Spleen (tissue), 11 donors: ENCODE data around the gene PRRC1. TPM values are rescaled to one million over a fixed set of nuclear protein-coding genes. Genes with fewer than 3 reads are reported as not detected.

ENCODE experiments used
- DNase-seq: peaks from one replicate; pipeline ENCODE4 v3.0.0-alpha.2; 2020
- H3K27ac ChIP-seq, 8 donors: fragments of 200-600 bp; sonication (generic) in 7 of 8; 1 replicate in 4 of 8; 2 replicates in 4 of 8; pipeline versions ENCODE4 v1.5.0 to v1.8.0; 2016 to 2021; ENCODE audit warnings: inconsistent platforms in 4 of 8, mild to moderate bottlenecking in 4 of 8, moderate library complexity in 1 of 8
- H3K27me3 ChIP-seq, 7 donors: fragments of 200-600 bp; sonication (generic) in 6 of 7; replicated peaks in 1 of 7; 1 replicate in 4 of 7; 2 replicates in 3 of 7; pipeline versions ENCODE4 v1.5.0 to v1.8.0; 2016 to 2021; ENCODE audit warnings: inconsistent platforms in 3 of 7, mild to moderate bottlenecking in 1 of 7
- H3K36me3 ChIP-seq, 6 donors: fragments of 200-600 bp; sonication (generic) in 5 of 6; 1 replicate in 4 of 6; 2 replicates in 2 of 6; pipeline versions ENCODE4 v1.5.0 to v1.8.0; 2016 to 2021; ENCODE audit warnings: inconsistent platforms in 2 of 6
- H3K4me1 ChIP-seq, 6 donors: fragments of 200-600 bp; sonication (generic) in 5 of 6; 1 replicate in 3 of 6; 2 replicates in 3 of 6; pipeline versions ENCODE4 v1.5.0 to v1.8.0; 2016 to 2021; ENCODE audit warnings: inconsistent platforms in 3 of 6
- H3K4me3 ChIP-seq, 8 donors: fragments of 200-600 bp; sonication (generic) in 7 of 8; 1 replicate in 4 of 8; 2 replicates in 4 of 8; pipeline versions ENCODE4 v1.5.0 to v1.8.0; 2016 to 2021; ENCODE audit warnings: inconsistent platforms in 4 of 8, mild to moderate bottlenecking in 4 of 8, moderate library complexity in 2 of 8
- H3K9me3 ChIP-seq, 8 donors: fragments of 200-600 bp; sonication (generic) in 7 of 8; 1 replicate in 4 of 8; 2 replicates in 4 of 8; pipeline versions ENCODE4 v1.5.0 to v1.8.0; 2016 to 2021; ENCODE audit warnings: inconsistent platforms in 4 of 8
- CTCF ChIP-seq, 11 experiments: fragments of 200-600 bp in 7 of 11; fragments of 450-650 bp in 4 of 11; sonication (generic) in 4 of 11; IDR thresholded peaks in 8 of 11; conservative IDR thresholded peaks in 3 of 11; 1 replicate in 7 of 11; 2 replicates in 4 of 11; pipeline versions ENCODE4 v1.4.0 to v1.8.0; 2016 to 2021; ENCODE audit warnings: antibody characterized with exemption in 11 of 11, inconsistent platforms in 4 of 11, mild to moderate bottlenecking in 1 of 11
- POLR2A ChIP-seq, 3 donors: fragments of 450-650 bp; IDR thresholded peaks; one replicate each; pipeline ENCODE4 v1.5.1; 2017; ENCODE audit warnings: antibody characterized with exemption in 3 of 3, mild to moderate bottlenecking in 1 of 3
- POLR2AphosphoS5 ChIP-seq, 3 donors: sonication (generic); formaldehyde crosslinking; IDR thresholded peaks; one replicate each; pipeline ENCODE4 v1.5.1; 2017; ENCODE audit warnings: antibody characterized with exemption in 3 of 3
- WGBS, 5 donors: extraction: QIAGEN DNeasy Blood & Tissue Kit in 3 of 5; methylation state at CpG; one replicate each; pipeline versions ENCODE4 v1.1.5 to v1.1.7; 2013 to 2018; 5-methylcytosine and 5-hydroxymethylcytosine counted together
- intact Hi-C: fragments of 100-400 bp; cut with DNase I; formaldehyde crosslinking; loops from one replicate; pipeline ENCODE4 v1.15.0; 2023; ENCODE audit warnings: low total_unique reads
- polyA plus RNA-seq, 3 donors: library from polyadenylated mRNA; stranded (reverse); fragments of 200-250 nt; gene quantifications; one replicate each; pipeline ENCODE4 v1.2.1, GENCODE V29; 2013
- total RNA-seq, 7 donors: library from RNA; depleted of rRNA in 3 of 7; stranded (reverse); fragments of >200 nt in 3 of 7; fragmentation: NEBNext Ultra II Directional in 4 of 7; extraction: Animal tissue kit (Norgen Biotek cat#: 25700) in 4 of 7; gene quantifications; one replicate each; pipeline versions ENCODE4 v1.1.0 to v1.2.1, GENCODE V29; 2016 to 2021
- donor health status: healthy with polysubstance abuse.
- donor health status: DM: no; HTN: no; CAD: no; lungs with moderate emphysema.
- donor health status: DM: no; HTN: no; CAD: no.
- donor health status: Bipolar disorder and iron deficiency.
- donor health status: healthy.
- donor health status: DM: no; HTN: no; CAD: no.
- donor health status: DM: yes; HTN: yes; CAD: no.

Gene PRRC1
- total and polyA plus RNA-seq, 10 donors: 11.9 to 45.9 (median 38.5) TPM

- WGBS, 5 donors: 43 to 76% (median 64%) methylated on average over 2 of the region's 2 CpGs
- Histone ChIP-seq H3K9me3 (no peaks in the 10 kb centered on the region), H3K4me3 (no peak overlapping the region), H3K27ac (no peak overlapping the region), H3K4me1 (peaks cover 0 to 18% (median 0%) of the 10 kb centered on the region in 6 donors), H3K27me3 (no peaks in the 10 kb centered on the region), H3K36me3 (no peaks in the 10 kb centered on the region)
- TF ChIP-seq CTCF (IDR thresholded peaks at IDR 0.05 in 8 of 11, conservative IDR thresholded peaks at IDR 0.05 in 3 of 11) (no peak), POLR2AphosphoS5 (IDR thresholded peaks at IDR 0.05) (no peak), POLR2A (IDR thresholded peaks at IDR 0.05) (no peak)
- intact Hi-C loops: loop anchor here (5.0 to 10.0 kb wide), 2 partner anchors 302 to 639 kb away; no protein-coding TSS in a partner anchor
- no peak for DNase-seq
These were observed 45.7 kb downstream of the PRRC1 start for GRCh38 chr5:127563136-127563535.

- H3K9me3 ChIP-seq: no peaks in the 10 kb centered on the region
- WGBS, 5 donors: 47 to 56% (median 54%) methylated on average over 2 of the region's 2 CpGs
- peaks cover 0 to 18% (median 0%) of the 10 kb centered on the region in 6 donors for H3K4me1 ChIP-seq
- H3K27ac ChIP-seq: no peak overlapping the region
- H3K4me3 ChIP-seq: no peak overlapping the region
- peaks cover 0 to 4% (median 0%) of the 10 kb centered on the region in 7 donors for H3K27me3 ChIP-seq
- no peaks in the 10 kb centered on the region for H3K36me3 ChIP-seq
- intact Hi-C loops: loop anchor here (5.0 to 10.0 kb wide), 2 partner anchors 301 to 638 kb away; no protein-coding TSS in a partner anchor
- no peak for DNase-seq
- TF ChIP-seq CTCF (IDR thresholded peaks at IDR 0.05 in 8 of 11, conservative IDR thresholded peaks at IDR 0.05 in 3 of 11) (peak; percentile 30 to 69 (median 61)), POLR2A (IDR thresholded peaks at IDR 0.05) (no peak)
These were observed 46.7 kb downstream of the PRRC1 start for GRCh38 chr5:127564002-127564769.

- 74 to 92% (median 85%) methylated on average over 1 of the region's 1 CpG for WGBS, 5 donors
- intact Hi-C loops: loop anchor here (10.0 kb wide), 1 partner anchor 299 kb away; no protein-coding TSS in a partner anchor
- peaks cover 0 to 17% (median 0%) of the 10 kb centered on the region in 7 donors for H3K27me3 ChIP-seq
These were observed 48.3 kb downstream of the PRRC1 start for GRCh38 chr5:127565586-127566270.

GRCh38 chr5:127567026-127567768 is 49.8 kb downstream of the PRRC1 start:
- 21 to 37% (median 30%) methylated on average over 7 of the region's 7 CpGs for WGBS, 5 donors

More at GRCh38 chr5:127565586-127566270, 48.3 kb downstream of the PRRC1 start:
- no peak overlapping the region for H3K4me3 ChIP-seq
- H3K4me1 ChIP-seq: peaks cover 0 to 18% (median 0%) of the 10 kb centered on the region in 6 donors
- no peaks in the 10 kb centered on the region for H3K9me3 ChIP-seq
- H3K27ac ChIP-seq: no peak overlapping the region
- DNase-seq: no peak
- H3K36me3 ChIP-seq: no peaks in the 10 kb centered on the region
- no peak for TF ChIP-seq POLR2A (IDR thresholded peaks at IDR 0.05)

More at GRCh38 chr5:127567026-127567768, 49.8 kb downstream of the PRRC1 start:
- Histone ChIP-seq H3K9me3 (no peaks in the 10 kb centered on the region), H3K4me1 (peaks cover 0 to 18% (median 0%) of the 10 kb centered on the region in 6 donors), H3K4me3 (no peak overlapping the region), H3K27me3 (peaks cover 0 to 17% (median 0%) of the 10 kb centered on the region in 7 donors), H3K27ac (no peak overlapping the region), H3K36me3 (no peaks in the 10 kb centered on the region)
- intact Hi-C loops: loop anchor here (10.0 kb wide), 1 partner anchor 298 kb away; no protein-coding TSS in a partner anchor
- no peak for DNase-seq
- TF ChIP-seq POLR2A (IDR thresholded peaks at IDR 0.05) (no peak), POLR2AphosphoS5 (IDR thresholded peaks at IDR 0.05) (no peak), CTCF (IDR thresholded peaks at IDR 0.05 in 8 of 11, conservative IDR thresholded peaks at IDR 0.05 in 3 of 11) (no peak)
